WTC11 (cell line): ENCODE results near the gene CCR5.
"Not testable (repeated sequence)": the region's sequence is repeated elsewhere in the genome, so short reads cannot be mapped to it uniquely, and the experiment has no call there.

Experiments
- ATF6 ChIP-seq: sonication (generic); formaldehyde crosslinking; IDR thresholded peaks from 2 replicates; pipeline ENCODE4 v1.8.1; 2023; ENCODE audit warnings: mild to moderate bottlenecking, missing genetic modification reagents
- CTCF ChIP-seq: fragments of 200-600 bp; IDR thresholded peaks from 2 replicates; pipeline ENCODE4 v1.8.0; 2022; ENCODE audit warnings: antibody characterized with exemption
- GTF2I ChIP-seq: fragments of 250-450 bp; sonication (Bioruptor Pico); conservative IDR thresholded peaks from 2 replicates; pipeline ENCODE4 v1.4.0; 2021; ENCODE audit warnings: mild to moderate bottlenecking
- MAX ChIP-seq: sonication (generic); formaldehyde crosslinking; IDR thresholded peaks from 2 replicates; pipeline ENCODE4 v1.8.0; 2022; ENCODE audit warnings: mild to moderate bottlenecking, missing genetic modification reagents
- MLX ChIP-seq: sonication (generic); formaldehyde crosslinking; IDR thresholded peaks from 2 replicates; pipeline ENCODE4 v1.8.1; 2023; ENCODE audit warnings: mild to moderate bottlenecking, missing genetic modification reagents, moderate library complexity
- USF1 ChIP-seq: sonication (generic); formaldehyde crosslinking; IDR thresholded peaks from 2 replicates; pipeline ENCODE4 v1.8.0; 2022; ENCODE audit warnings: mild to moderate bottlenecking, missing genetic modification reagents
- ZNF423 ChIP-seq: fragments of 250-450 bp; sonication (Bioruptor Pico); IDR thresholded peaks from 2 replicates; pipeline ENCODE4 v2.1.2; 2022; ENCODE audit warnings: mild to moderate bottlenecking, moderate library complexity

GRCh38 chr3:46330676-46331075 is 40.1 kb upstream of the CCR5 start:
- TF ChIP-seq ZNF423 (CRISPR knock-in tag); MLX (CRISPR knock-in tag); CTCF; ATF6; USF1 (CRISPR knock-in tag); MAX (CRISPR knock-in tag); GTF2I (CRISPR knock-in tag): not testable (repeated sequence)
